ENCODE results near the gene TSEN34.

Gene TSEN34

GRCh38 chr19:54172471-54173358, 18.4 kb upstream of the TSEN34 start, which contains the start of gene TMC4:
TSS of gene TMC4 (minus strand) at chr19:54173160. CDS start at chr19:54173117, 43 bp downstream.
- DNase-seq (ENCODE audit: low spot score) = no peak
- TF ChIP-seq CTCF (IDR thresholded peaks at IDR 0.05; ENCODE audit: extremely low read depth, missing control alignments) = no peak

- DNase-seq (ENCODE audit: low spot score) = no peak
Observed at GRCh38 chr19:54173359-54173699, 17.8 kb upstream of the TSEN34 start.

GRCh38 chr19:54173951-54174834, 16.9 kb upstream of the TSEN34 start:
- DNase-seq (ENCODE audit: low spot score) = no peak
- no peak for TF ChIP-seq CTCF (IDR thresholded peaks at IDR 0.05; ENCODE audit: extremely low read depth, missing control alignments)

More at GRCh38 chr19:54173359-54173699, 17.8 kb upstream of the TSEN34 start:
- TF ChIP-seq CTCF (IDR thresholded peaks at IDR 0.05; ENCODE audit: extremely low read depth, missing control alignments) = no peak

- DNase-seq (ENCODE audit: low spot score) = no peak
Observed at GRCh38 chr19:54178581-54179261, 12.4 kb upstream of the TSEN34 start.

GRCh38 chr19:54179262-54179852, 11.8 kb upstream of the TSEN34 start:
- TF ChIP-seq CTCF (IDR thresholded peaks at IDR 0.05; ENCODE audit: extremely low read depth, missing control alignments) = no peak
- DNase-seq (ENCODE audit: low spot score) = no peak

More at GRCh38 chr19:54178581-54179261, 12.4 kb upstream of the TSEN34 start:
- no peak for TF ChIP-seq CTCF (IDR thresholded peaks at IDR 0.05; ENCODE audit: extremely low read depth, missing control alignments)

- no peak for TF ChIP-seq CTCF (IDR thresholded peaks at IDR 0.05; ENCODE audit: extremely low read depth, missing control alignments)
- DNase-seq (ENCODE audit: low spot score) = peak; percentile 35
Observed at GRCh38 chr19:54179921-54180461, 11.1 kb upstream of the TSEN34 start.

All from GM20000 (cell line).